BE2C (cell line): Measurements from ENCODE around the gene SYNDIG1.
A peak's percentile ranks its signal among the peaks of the same experiment; 100 is the strongest.

Source experiments
- DNase-seq: peaks from one replicate; pipeline ENCODE4 v3.0.0-alpha.2; 2020
- H3K27me3 ChIP-seq: fragments of 250-450 bp; sonication (Bioruptor Pico); 2 replicates; pipeline ENCODE4 v1.5.1; 2020; ENCODE audit warnings: mild to moderate bottlenecking
- H3K36me3 ChIP-seq: fragments of 250-450 bp; sonication (Bioruptor Pico); 2 replicates; pipeline ENCODE4 v1.5.1; 2020; ENCODE audit warnings: mild to moderate bottlenecking
- H3K4me1 ChIP-seq: fragments of 250-450 bp; sonication (Bioruptor Pico); 2 replicates; pipeline ENCODE4 v1.5.1; 2020
- H3K4me3 ChIP-seq: 2 replicates; pipeline ENCODE4 v1.5.1; 2011; ENCODE audit warnings: low read depth, low read length
- H3K9me3 ChIP-seq: fragments of 250-450 bp; sonication (Bioruptor Pico); 2 replicates; pipeline ENCODE4 v1.5.1; 2020
- CTCF ChIP-seq: IDR thresholded peaks from 2 replicates; pipeline ENCODE4 v1.5.1; 2012; ENCODE audit warnings: mild to moderate bottlenecking, low read depth, low read length

The SYNDIG1 gene

GRCh38 chr20:24493661-24494459 is 24.4 kb downstream of the SYNDIG1 start:
- no peaks in the 10 kb centered on the region for H3K36me3 ChIP-seq
- no peak overlapping the region for H3K4me3 ChIP-seq
- H3K9me3 ChIP-seq = no peaks in the 10 kb centered on the region
- no peaks in the 10 kb centered on the region for H3K27me3 ChIP-seq
- TF ChIP-seq CTCF = no peak
- H3K4me1 ChIP-seq = peaks cover 5% of the 10 kb centered on the region
- no peak for DNase-seq

- Histone ChIP-seq H3K9me3 (no peaks in the 10 kb centered on the region), H3K4me1 (peaks cover 5% of the 10 kb centered on the region), H3K4me3 (no peak overlapping the region), H3K27me3 (no peaks in the 10 kb centered on the region), H3K36me3 (no peaks in the 10 kb centered on the region)
- DNase-seq = no peak
- TF ChIP-seq CTCF = no peak
Measured at GRCh38 chr20:24494460-24494920, 25.1 kb downstream of the SYNDIG1 start.

- H3K4me1 ChIP-seq = peaks cover 5% of the 10 kb centered on the region
- H3K4me3 ChIP-seq = no peak overlapping the region
- TF ChIP-seq CTCF = no peak
- no peak for DNase-seq
- no peaks in the 10 kb centered on the region for H3K9me3 ChIP-seq
- no peaks in the 10 kb centered on the region for H3K27me3 ChIP-seq
- no peaks in the 10 kb centered on the region for H3K36me3 ChIP-seq
Measured at GRCh38 chr20:24495266-24495665, 25.8 kb downstream of the SYNDIG1 start.

DNA sequence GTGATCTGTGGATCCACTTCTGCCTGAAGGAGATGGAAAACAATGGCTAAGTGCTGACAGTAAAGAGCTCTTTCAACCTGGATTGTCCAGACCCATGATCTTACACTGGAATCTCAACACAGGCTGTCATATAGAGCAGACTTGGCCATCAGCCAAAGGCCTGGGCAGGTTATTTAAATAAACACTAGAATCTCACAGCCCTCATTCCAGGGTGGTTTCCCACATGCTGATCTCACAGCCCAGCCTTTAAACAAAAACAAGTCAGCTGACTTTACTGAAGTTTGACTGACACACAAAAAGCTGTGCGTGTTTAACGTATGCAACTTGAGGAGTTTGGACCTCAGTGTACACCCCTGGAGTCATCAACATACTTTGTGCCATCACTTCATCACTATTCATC is 28.4 kb downstream of the SYNDIG1 start:
- Histone ChIP-seq H3K4me1 (peaks cover 17% of the 10 kb centered on the region), H3K9me3 (no peaks in the 10 kb centered on the region), H3K36me3 (no peaks in the 10 kb centered on the region), H3K27me3 (no peaks in the 10 kb centered on the region), H3K4me3 (no peak overlapping the region)
- no peak for TF ChIP-seq CTCF
- peak; percentile 76 for DNase-seq

DNA sequence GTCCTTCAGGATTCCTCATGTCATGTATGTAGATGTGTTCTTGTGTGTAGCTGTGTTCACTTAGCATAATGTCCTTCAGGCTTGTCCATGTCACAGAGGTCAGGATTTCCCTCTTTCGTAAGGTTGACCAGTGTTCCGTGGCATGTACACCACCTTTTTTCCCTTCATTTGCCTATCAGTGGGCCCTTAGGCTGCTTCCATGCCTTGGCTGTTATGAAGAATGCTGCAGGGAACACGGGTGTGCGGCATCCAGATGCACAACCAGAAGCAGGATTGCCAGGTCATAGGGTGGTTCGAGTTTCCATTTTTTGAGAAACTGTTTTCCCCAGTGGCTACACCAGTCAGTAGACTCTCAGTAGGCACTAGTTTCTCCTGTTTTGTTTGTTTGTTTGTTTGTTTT is 29.2 kb downstream of the SYNDIG1 start:
- Histone ChIP-seq H3K4me3 (no peak overlapping the region), H3K36me3 (no peaks in the 10 kb centered on the region), H3K9me3 (no peaks in the 10 kb centered on the region), H3K27me3 (no peaks in the 10 kb centered on the region), H3K4me1 (peaks cover 25% of the 10 kb centered on the region)
- TF ChIP-seq CTCF = no peak
- no peak for DNase-seq

GRCh38 chr20:24499472-24499871 is 30.0 kb downstream of the SYNDIG1 start:
- H3K9me3 ChIP-seq = no peaks in the 10 kb centered on the region
- no peak for DNase-seq
- H3K4me1 ChIP-seq = peaks cover 26% of the 10 kb centered on the region
- H3K4me3 ChIP-seq = no peak overlapping the region
- no peaks in the 10 kb centered on the region for H3K27me3 ChIP-seq
- TF ChIP-seq CTCF = no peak
- no peaks in the 10 kb centered on the region for H3K36me3 ChIP-seq
